A549 (cell line): ENCODE measurements around the gene DHRS11. TPM values are rescaled to one million over a fixed set of nuclear protein-coding genes. Genes with fewer than 3 reads are reported as not detected.

ENCODE experiments used
- ATAC-seq, 2 experiments: fragments of 200-7000 bp in 1 of 2; fragments of >200 bp in 1 of 2; cut with Nextera tagmentation in 1 of 2; cut with Tn5 transposase in 1 of 2; 3 replicates each; pipeline versions ENCODE4 v1.8.0 to v1.9.1; 2018 to 2020; ENCODE audit warnings: mild to moderate bottlenecking in 1 of 2, moderate library complexity in 1 of 2
- CTCF ChIA-PET: fragments of 300-600 bp; sonication (Branson Sonifier 250); formaldehyde crosslinking; extraction: SDS; loops from one replicate; lab custom pipeline; 2021; ENCODE audit warnings: antibody characterized with exemption, inconsistent platforms; lab: Yijun Ruan, JAX
- POLR2A ChIA-PET: fragments of 350-600 bp; formaldehyde crosslinking; extraction: SDS; loops from one replicate; lab custom pipeline; 2021; ENCODE audit warnings: antibody characterized with exemption, inconsistent platforms; lab: Yijun Ruan, JAX
- DNase-seq, 2 experiments: peaks; one replicate each; pipeline versions ENCODE4 v3.0.0 to v3.0.0-alpha.2; 2011 to 2016; ENCODE audit warnings: low read depth in 1 of 2, low spot score in 1 of 2
- FAIRE-seq: peaks from 2 replicates; lab custom pipeline; 2011; peaks lifted over from hg19 to GRCh38; lab: Jason Lieb, UNC
- H3K27ac ChIP-seq, 2 experiments: fragments of >200 bp; sonication (Bioruptor Twin); formaldehyde crosslinking; 3 replicates each; pipeline ENCODE4 v1.5.1; 2016 to 2017
- H3K4me1 ChIP-seq: fragments of >200 bp; sonication (Bioruptor Twin); formaldehyde crosslinking; 3 replicates; pipeline ENCODE4 v1.6.1; 2016
- H3K4me2 ChIP-seq: fragments of >200 bp; sonication (Bioruptor Twin); formaldehyde crosslinking; 3 replicates; pipeline ENCODE4 v1.6.1; 2016
- H3K4me3 ChIP-seq: fragments of >200 bp; sonication (Bioruptor Twin); formaldehyde crosslinking; 3 replicates; pipeline ENCODE4 v1.5.1; 2016
- H3K9me3 ChIP-seq: fragments of >200 bp; sonication (Bioruptor Twin); formaldehyde crosslinking; 3 replicates; pipeline ENCODE4 v1.6.1; 2016
- BHLHE40 ChIP-seq: IDR thresholded peaks from 2 replicates; pipeline ENCODE4 v1.6.1; 2012; ENCODE audit warnings: low read depth, low read length, inconsistent platforms
- CEBPB ChIP-seq, 2 experiments: fragments of >200 bp in 1 of 2; sonication (Bioruptor Twin) in 1 of 2; formaldehyde crosslinking in 1 of 2; IDR thresholded peaks; 2 replicates each; pipeline ENCODE4 v1.6.1; 2012 to 2016
- EHMT2 ChIP-seq: fragments of 200-600 bp; sonication (generic); IDR thresholded peaks from 2 replicates; pipeline ENCODE4 v1.6.1; 2016; ENCODE audit warnings: antibody characterized with exemption, low read depth, mild to moderate bottlenecking, moderate library complexity
- FOXS1 ChIP-seq: fragments of 250-450 bp; sonication (Bioruptor Pico); IDR thresholded peaks from 2 replicates; pipeline ENCODE4 v1.5.0; 2020; ENCODE audit warnings: mild to moderate bottlenecking, moderate library complexity
- GATA3 ChIP-seq: IDR thresholded peaks from 2 replicates; pipeline ENCODE4 v1.6.1; 2012; ENCODE audit warnings: borderline replicate concordance
- HEYL ChIP-seq: fragments of 250-450 bp; sonication (Bioruptor Pico); IDR thresholded peaks from 2 replicates; pipeline ENCODE4 v1.8.0; 2021; ENCODE audit warnings: mild to moderate bottlenecking, moderate library complexity
- HOXA7 ChIP-seq: fragments of 250-450 bp; sonication (Bioruptor Pico); IDR thresholded peaks from 2 replicates; pipeline ENCODE4 v1.5.0; 2020; ENCODE audit warnings: mild to moderate bottlenecking, moderate library complexity
- HOXB5 ChIP-seq: fragments of 250-450 bp; sonication (Bioruptor Pico); IDR thresholded peaks from 2 replicates; pipeline ENCODE4 v1.5.0; 2020; ENCODE audit warnings: mild to moderate bottlenecking, moderate library complexity
- JUN ChIP-seq, 2 experiments: fragments of >200 bp; sonication (Bioruptor Twin); formaldehyde crosslinking; IDR thresholded peaks; 2 replicates in 1 of 2; 3 replicates in 1 of 2; pipeline ENCODE4 v1.6.1; 2016 to 2017
- KDM5A ChIP-seq: fragments of 200-600 bp; sonication (generic); IDR thresholded peaks from 2 replicates; pipeline ENCODE4 v1.6.1; 2016; ENCODE audit warnings: antibody characterized with exemption, mild to moderate bottlenecking
- MAFK ChIP-seq: fragments of 450-650 bp; IDR thresholded peaks from 2 replicates; pipeline ENCODE4 v1.6.1; 2014; ENCODE audit not compliant: partially characterized antibody
- MYC ChIP-seq: IDR thresholded peaks from 2 replicates; pipeline ENCODE4 v1.6.1; 2012; ENCODE audit warnings: mild to moderate bottlenecking, inconsistent platforms, low read length, improper control_type of control experiment, borderline replicate concordance
- NFE2L2 ChIP-seq: fragments of 150-350 bp; conservative IDR thresholded peaks from 2 replicates; pipeline ENCODE4 v1.6.1; 2014; ENCODE audit warnings: low read length
- POLR2AphosphoS2 ChIP-seq: conservative IDR thresholded peaks from 2 replicates; pipeline ENCODE4 v1.6.1; 2012; ENCODE audit warnings: low read length, improper control_type of control experiment, inconsistent platforms
- REST ChIP-seq: fragments of 200-600 bp; sonication (generic); IDR thresholded peaks from 2 replicates; pipeline ENCODE4 v1.6.1; 2016; ENCODE audit warnings: antibody characterized with exemption, mild to moderate bottlenecking, moderate library complexity
- SMC3 ChIP-seq: fragments of >200 bp; sonication (Bioruptor Twin); formaldehyde crosslinking; IDR thresholded peaks from 3 replicates; pipeline ENCODE4 v1.6.1; 2018; ENCODE audit warnings: inconsistent platforms
- WGBS: methylation state at CpG from one replicate; pipeline ENCODE4 v1.1.6; 2017; ENCODE audit errors: missing lambda C conversion rate; 5-methylcytosine and 5-hydroxymethylcytosine counted together
- polyA plus RNA-seq, 4 experiments: library from polyadenylated mRNA; depleted of rRNA in 3 of 4; stranded (reverse); fragments of >200 nt; fragmentation: RNase III in 1 of 4; extraction: RNeasy Plus Mini Kit Qiagen cat#74134 plus additional on column Dnase treatment in 1 of 4; gene quantifications; 2 replicates in 3 of 4; 3 replicates in 1 of 4; pipeline ENCODE4 v1.2.3, GENCODE V29; 2011 to 2017
- TF ChIP-seq, protein P1 (sequence below): fragments of 250-450 bp; sonication (Bioruptor Pico); IDR thresholded peaks from 2 replicates; pipeline ENCODE4 v1.5.0; 2020; ENCODE audit warnings: low read depth, mild to moderate bottlenecking, moderate library complexity
- TF ChIP-seq, protein P2 (sequence below): IDR thresholded peaks from 2 replicates; pipeline ENCODE4 v1.6.1; 2012
- TF ChIP-seq, protein P3 (sequence below): fragments of >200 bp; sonication (Bioruptor Twin); formaldehyde crosslinking; IDR thresholded peaks from 3 replicates; pipeline ENCODE4 v1.5.1; 2016

The DHRS11 gene
- polyA plus RNA-seq, 2 of the 4 experiments (the other 2 are of a cell fraction) = 9.5 to 9.6 TPM

DNA sequence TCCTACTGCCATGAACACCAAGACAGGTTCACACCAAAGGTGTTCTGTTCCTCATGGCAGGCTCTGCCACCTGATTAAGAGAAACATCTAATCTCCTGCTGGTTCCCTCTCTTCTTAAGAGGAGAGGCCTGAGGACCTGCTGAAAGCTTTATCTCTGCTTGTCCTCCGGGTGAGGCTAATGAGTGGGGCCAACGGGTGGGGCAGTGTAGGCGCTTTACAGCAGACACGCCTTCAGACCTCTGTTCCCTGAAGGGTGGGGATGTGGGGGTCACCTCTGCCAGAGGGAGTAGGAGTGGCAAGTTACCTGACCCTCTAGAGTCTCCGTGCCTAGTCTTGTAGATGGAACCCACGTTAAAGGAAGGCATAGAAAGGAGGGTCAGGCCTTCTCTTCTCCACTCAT is 5.5 kb downstream of the DHRS11 start (continued):
- TF ChIP-seq REST (no peak), CEBPB (IDR thresholded peaks at IDR 0.05) (no peak), JUN (IDR thresholded peaks at IDR 0.05) (no peak), KDM5A (no peak), POLR2AphosphoS2 (no peak)

- 88% methylated on average over 11 of the region's 11 CpGs for WGBS
- ATAC-seq (no peak), FAIRE-seq (no peak), DNase-seq (no peak)
- CTCF ChIA-PET = interaction anchor here (0.6 to 2.1 kb wide), 6 partner anchors 14 to 1883 kb away, joined by 3 to 7 read pairs (median 4); partner anchors contain the start of gene GGNBP2
- H3K4me3 ChIP-seq = no peak overlapping the region
- H3K4me1 ChIP-seq = peaks cover 12% of the 10 kb centered on the region
- no peak for TF ChIP-seq POLR2AphosphoS2
- TF ChIP-seq GATA3 = no peak
- no peak for TF ChIP-seq FOXS1 (CRISPR knock-in tag)
- no peak for TF ChIP-seq MAFK
- no peak for TF ChIP-seq HOXB5 (CRISPR knock-in tag)
- no peak for TF ChIP-seq HEYL (CRISPR knock-in tag)
- no peak for TF ChIP-seq NFE2L2
- TF ChIP-seq, protein P1, sequence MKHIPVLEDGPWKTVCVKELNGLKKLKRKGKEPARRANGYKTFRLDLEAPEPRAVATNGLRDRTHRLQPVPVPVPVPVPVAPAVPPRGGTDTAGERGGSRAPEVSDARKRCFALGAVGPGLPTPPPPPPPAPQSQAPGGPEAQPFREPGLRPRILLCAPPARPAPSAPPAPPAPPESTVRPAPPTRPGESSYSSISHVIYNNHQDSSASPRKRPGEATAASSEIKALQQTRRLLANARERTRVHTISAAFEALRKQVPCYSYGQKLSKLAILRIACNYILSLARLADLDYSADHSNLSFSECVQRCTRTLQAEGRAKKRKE = no peak
- TF ChIP-seq EHMT2 = no peak
- no peak for TF ChIP-seq SMC3
- TF ChIP-seq KDM5A = no peak
- TF ChIP-seq, protein P2, sequence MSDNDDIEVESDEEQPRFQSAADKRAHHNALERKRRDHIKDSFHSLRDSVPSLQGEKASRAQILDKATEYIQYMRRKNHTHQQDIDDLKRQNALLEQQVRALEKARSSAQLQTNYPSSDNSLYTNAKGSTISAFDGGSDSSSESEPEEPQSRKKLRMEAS = no peak
- no peak overlapping the region for H3K27ac ChIP-seq
- no peak overlapping the region for H3K4me2 ChIP-seq
- POLR2A ChIA-PET = no interaction called here
- H3K9me3 ChIP-seq = no peaks in the 10 kb centered on the region
These were observed 6.4 kb downstream of the DHRS11 start for GRCh38 chr17:36597866-36598777.

DNA sequence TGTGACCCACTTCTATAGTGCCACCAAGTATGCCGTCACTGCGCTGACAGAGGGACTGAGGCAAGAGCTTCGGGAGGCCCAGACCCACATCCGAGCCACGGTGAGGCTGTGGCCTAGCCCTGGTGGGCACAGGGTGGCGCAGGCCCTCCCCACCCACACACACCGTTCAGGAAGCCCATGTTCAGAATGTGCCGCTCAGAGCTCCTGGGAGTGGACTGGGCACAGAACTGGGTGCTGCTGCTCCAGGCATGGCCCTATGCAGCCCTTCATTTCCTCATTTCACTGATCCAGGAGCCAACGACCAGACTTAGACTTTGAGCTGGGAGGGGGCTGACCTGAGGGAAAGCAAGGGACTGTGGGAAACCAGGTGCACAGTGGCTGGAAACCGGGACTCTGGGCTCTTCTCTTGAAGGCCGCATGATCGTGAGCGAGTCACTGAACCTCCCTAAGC is 7.3 kb downstream of the DHRS11 start:
- no peak overlapping the region for H3K27ac ChIP-seq
- 85% methylated on average over 13 of the region's 13 CpGs for WGBS
- CTCF ChIA-PET = interaction anchor here (0.7 to 2.1 kb wide), 5 partner anchors 16 to 575 kb away, joined by 3 to 7 read pairs (median 4); partner anchors contain the start of gene GGNBP2
- TF ChIP-seq, protein P3, sequence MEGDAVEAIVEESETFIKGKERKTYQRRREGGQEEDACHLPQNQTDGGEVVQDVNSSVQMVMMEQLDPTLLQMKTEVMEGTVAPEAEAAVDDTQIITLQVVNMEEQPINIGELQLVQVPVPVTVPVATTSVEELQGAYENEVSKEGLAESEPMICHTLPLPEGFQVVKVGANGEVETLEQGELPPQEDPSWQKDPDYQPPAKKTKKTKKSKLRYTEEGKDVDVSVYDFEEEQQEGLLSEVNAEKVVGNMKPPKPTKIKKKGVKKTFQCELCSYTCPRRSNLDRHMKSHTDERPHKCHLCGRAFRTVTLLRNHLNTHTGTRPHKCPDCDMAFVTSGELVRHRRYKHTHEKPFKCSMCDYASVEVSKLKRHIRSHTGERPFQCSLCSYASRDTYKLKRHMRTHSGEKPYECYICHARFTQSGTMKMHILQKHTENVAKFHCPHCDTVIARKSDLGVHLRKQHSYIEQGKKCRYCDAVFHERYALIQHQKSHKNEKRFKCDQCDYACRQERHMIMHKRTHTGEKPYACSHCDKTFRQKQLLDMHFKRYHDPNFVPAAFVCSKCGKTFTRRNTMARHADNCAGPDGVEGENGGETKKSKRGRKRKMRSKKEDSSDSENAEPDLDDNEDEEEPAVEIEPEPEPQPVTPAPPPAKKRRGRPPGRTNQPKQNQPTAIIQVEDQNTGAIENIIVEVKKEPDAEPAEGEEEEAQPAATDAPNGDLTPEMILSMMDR = no peak
- TF ChIP-seq HOXA7 (CRISPR knock-in tag) = no peak
- no peak for TF ChIP-seq MYC
- TF ChIP-seq POLR2AphosphoS2 = no peak
- no peak for TF ChIP-seq BHLHE40
- peaks cover 21% of the 10 kb centered on the region for H3K4me1 ChIP-seq
- H3K4me3 ChIP-seq = no peak overlapping the region
- ATAC-seq (no peak), DNase-seq (no peak), FAIRE-seq (no peak)
- POLR2A ChIA-PET = no interaction called here
- no peaks in the 10 kb centered on the region for H3K9me3 ChIP-seq
- no peak overlapping the region for H3K4me2 ChIP-seq
